GM20000 (cell line): Measurements from ENCODE around the gene DNAH5.

Source experiments
- DNase-seq: peaks from one replicate; pipeline ENCODE4 v3.0.0; 2012; ENCODE audit warnings: low spot score
- TF ChIP-seq, protein P1 (sequence below): IDR thresholded peaks from 2 replicates; pipeline ENCODE4 v1.5.1; 2012; ENCODE audit warnings: mild to moderate bottlenecking, control low read depth; ENCODE audit errors: extremely low read depth, missing control alignments

DNAH5 gene

DNA sequence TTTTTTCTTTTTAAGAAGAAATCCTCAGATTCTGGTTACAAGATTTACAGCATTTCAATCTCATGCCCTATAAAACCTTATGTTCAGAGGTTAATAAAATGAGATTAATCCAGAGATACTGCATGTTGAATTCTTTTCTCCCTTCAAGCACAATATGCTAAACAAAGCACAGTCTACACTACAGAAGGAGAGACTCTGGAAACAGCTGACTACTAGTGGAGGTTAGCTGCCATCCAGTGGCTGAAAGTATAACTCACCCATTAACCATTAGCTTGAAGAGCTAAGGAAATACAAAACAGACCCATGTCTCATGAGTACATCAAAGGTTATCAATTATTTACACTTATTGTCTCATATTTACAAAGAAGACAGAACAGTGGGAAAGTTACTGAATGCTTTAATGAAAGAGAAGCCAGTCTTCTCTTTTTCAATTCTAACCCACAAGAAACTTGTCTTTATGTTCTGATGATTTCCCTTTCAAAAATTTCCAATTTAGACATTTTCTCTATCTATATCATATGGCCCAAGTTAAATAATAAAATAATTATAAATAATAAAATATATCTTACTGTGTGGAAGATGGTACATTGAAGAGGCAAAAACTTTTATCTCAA, 12.7 kb upstream of the DNAH5 start:
- DNase-seq: peak; percentile 33
- TF ChIP-seq, protein P1, sequence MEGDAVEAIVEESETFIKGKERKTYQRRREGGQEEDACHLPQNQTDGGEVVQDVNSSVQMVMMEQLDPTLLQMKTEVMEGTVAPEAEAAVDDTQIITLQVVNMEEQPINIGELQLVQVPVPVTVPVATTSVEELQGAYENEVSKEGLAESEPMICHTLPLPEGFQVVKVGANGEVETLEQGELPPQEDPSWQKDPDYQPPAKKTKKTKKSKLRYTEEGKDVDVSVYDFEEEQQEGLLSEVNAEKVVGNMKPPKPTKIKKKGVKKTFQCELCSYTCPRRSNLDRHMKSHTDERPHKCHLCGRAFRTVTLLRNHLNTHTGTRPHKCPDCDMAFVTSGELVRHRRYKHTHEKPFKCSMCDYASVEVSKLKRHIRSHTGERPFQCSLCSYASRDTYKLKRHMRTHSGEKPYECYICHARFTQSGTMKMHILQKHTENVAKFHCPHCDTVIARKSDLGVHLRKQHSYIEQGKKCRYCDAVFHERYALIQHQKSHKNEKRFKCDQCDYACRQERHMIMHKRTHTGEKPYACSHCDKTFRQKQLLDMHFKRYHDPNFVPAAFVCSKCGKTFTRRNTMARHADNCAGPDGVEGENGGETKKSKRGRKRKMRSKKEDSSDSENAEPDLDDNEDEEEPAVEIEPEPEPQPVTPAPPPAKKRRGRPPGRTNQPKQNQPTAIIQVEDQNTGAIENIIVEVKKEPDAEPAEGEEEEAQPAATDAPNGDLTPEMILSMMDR: peak; percentile 17

DNA sequence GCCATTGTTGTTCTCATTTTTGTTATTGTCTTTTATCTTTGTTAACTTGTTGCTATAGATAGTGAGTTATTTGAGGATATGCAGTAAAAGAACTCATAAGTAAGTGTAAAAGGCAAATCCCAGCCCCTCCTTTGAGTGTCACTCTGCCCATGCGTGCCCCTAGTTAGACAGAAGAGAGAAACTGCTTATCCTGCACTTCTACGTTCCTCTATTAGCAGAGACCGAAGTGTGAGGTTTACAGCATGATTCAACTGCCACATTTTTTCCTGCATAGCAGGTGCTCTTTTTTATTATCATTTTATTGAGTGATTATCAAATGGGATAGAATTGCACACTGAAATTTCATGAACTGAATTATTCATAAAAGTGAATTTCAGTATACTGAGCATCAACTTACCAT, 12.0 kb upstream of the DNAH5 start:
- no peak for DNase-seq
- TF ChIP-seq, protein P1: no peak

DNA sequence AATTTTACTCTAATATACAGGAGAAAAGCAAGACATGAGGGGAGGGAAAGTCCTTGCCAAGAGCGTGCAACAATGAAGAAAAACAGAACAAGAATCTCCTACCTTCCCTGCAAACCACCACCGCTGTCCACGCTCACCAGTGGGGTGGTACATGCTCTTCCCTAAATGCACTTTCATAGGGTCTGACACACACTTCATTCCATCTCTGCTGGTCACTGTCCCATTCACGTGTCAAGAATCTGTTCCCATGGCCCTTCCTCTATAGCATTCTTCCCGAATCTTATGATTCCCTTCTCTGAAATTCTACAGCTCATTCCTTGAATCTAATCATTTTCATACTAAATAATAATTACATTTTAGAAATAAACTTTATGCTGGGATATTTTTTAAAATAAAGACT, 11.4 kb upstream of the DNAH5 start:
- DNase-seq: no peak

DNA sequence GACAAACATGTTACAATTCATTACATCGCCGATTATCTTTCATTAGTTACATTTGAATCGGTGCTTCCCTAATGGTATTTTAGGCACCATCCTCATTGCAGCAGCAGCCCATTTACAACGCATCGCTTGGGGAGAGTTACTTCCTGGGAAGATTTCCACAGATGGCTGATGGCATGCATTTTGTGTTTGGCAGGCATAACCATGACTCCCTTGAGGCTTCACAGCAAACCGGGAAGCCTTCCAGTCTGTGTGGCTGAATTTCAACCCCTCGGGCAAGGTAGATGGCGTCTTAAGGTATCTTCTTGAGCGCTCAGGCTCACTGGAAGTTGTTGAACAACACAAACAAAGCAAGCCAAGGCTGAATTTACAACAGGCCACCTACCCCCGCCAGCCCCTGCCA, 1.6 kb upstream of the DNAH5 start:
- no peak for DNase-seq
- TF ChIP-seq, protein P1: no peak

More for the DNA sequence above, 11.4 kb upstream of the DNAH5 start:
- TF ChIP-seq, protein P1: no peak

DNA sequence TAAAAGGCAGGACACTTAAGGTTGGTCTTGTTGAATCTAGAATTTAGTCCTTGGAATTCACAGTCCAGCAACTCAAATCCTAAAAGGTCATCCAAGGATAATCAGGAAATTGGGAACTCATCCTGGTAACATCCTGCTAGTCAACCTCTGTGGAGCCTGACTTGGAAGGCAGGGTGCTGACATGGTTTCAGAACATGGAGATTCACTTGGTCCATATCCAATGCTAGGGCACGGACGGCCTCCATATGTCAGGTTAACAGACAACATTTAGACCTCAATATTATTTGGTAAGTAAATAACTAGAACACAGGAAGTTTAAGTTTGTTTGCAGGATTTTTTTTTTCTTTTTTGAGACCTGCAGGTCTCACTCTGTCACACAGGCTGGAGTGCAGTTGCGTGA, 783 bp upstream of the DNAH5 start:
- TF ChIP-seq, protein P1: no peak
- no peak for DNase-seq

DNA sequence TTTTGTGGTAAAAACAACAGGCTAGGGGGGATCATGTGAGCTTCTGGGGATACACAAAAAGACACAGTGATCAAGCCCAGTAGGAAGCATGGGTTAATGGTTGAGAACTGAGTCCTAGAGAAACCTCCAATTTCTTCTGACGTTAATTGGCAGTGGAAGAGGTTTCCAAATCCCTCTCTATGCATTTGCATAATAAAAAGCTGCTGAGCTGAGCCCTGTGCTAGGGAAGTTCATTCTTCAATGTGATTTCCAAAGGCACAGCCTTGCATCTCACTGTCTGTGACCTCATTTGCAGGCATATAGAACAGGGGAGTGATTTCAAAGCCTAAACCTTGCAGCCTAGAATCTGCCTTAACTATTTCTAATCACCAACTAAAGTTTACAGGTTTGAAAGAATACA, 812 bp downstream of the DNAH5 start:
- no peak for DNase-seq
- TF ChIP-seq, protein P1: no peak

DNA sequence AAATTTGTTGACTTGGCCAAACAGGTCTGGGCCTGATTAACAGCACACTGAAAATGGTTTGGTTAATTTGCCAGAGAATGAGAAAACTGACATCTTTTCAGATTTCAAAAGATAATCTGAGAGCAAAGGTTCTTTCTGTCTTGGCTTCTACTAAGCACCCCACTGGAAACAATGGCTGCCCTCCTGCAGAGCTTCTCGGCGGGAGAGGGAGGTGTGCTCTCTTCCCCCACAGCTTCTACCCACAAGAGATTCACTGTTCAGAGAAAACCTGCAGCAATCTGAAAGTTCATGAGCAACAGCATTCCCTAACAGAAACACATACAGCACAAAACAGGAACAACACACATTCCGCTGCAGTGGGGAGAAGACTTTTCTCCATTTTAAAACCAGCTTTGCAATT, 3.0 kb downstream of the DNAH5 start:
- no peak for DNase-seq
- TF ChIP-seq, protein P1: no peak
